ENCODE data around the gene SIPA1. TPM values are rescaled to one million over a fixed set of nuclear protein-coding genes. Genes with fewer than 3 reads are reported as not detected.

SIPA1 gene
- total and polyA plus RNA-seq, 9 of the 15 experiments (the other 6 are each of a cell fraction or from before 2014, with no cell fraction given) = 0.25 to 85.8 (median 16.8) TPM

DNA sequence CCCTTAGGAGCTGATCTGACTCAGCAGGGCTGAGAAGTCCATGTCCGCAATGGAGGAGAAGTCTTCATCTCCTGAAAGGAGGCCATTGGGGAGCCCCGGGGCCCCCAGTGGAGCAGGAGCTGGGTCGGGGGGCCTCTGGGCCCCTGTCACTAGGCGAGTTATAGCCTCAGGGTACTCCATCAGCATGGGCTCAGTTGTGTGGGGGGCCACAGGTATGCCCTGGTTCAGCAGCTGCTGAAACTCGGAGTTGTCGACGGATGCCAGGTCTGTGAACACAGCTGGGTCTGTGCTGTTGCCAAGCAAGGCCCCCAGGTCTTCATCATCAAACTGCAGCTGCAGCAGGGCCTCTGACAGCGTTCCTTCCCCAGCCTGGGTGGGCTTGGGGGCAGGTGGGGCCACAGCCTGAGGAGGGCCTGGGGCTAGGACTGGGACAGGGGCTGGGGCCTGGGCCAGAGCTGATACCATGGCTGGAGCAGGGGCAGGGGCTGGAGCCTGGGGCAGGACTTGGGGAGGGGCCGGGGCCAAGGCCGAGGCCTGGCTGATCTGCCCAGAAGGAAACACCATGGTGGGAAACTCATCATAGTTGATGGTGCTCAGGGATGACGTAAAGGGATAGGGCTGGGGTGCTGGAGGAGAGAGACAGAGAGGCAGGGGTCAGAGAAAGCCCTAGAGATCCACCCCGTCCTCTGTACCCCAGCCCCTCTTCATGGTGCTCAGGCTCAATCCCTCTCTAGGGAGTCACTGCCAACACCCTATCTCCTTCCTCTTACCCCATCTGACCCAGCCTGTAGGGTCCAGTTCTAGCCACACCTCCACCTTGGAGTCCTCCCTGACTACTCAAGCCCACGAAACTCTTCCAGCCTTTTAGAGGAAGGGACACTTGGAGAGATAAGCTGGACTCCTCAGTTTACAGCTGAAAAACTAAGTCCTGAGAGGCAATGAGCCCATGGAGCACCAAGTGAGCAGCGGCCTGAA lies 16.8 kb downstream of the SIPA1 start (continued):
- peak; percentile 75 for TF ChIP-seq POLR2G (IDR thresholded peaks at IDR 0.05; ENCODE audit: low read depth, low read length)

GRCh38 chr11:65655570-65656332 lies 17.9 kb downstream of the SIPA1 start:
- no peak for ATAC-seq
- DNase-seq (ENCODE audit: extremely low read depth in 1 of 4, low spot score in 3 of 4) = no peak
- Histone ChIP-seq H3K9me3 (replicated peaks; ENCODE audit: control insufficient read depth, insufficient read depth, low read depth, low read length) (no peaks in the 10 kb centered on the region), H3K9ac (ENCODE audit: insufficient read depth in 1 of 2, low read depth in 2 of 2, low read length in 2 of 2) (peak overlapping the region in 1 of 2 experiments; percentile 16; a peak in 1 of 4 replicates), H3K4me2 (ENCODE audit: insufficient read depth, low read length) (no peak overlapping the region), H3K9me1 (ENCODE audit: control insufficient read depth, insufficient read depth, low read length) (no peaks in the 10 kb centered on the region), H3K4me1 (replicated peaks in 1 of 2; ENCODE audit: control insufficient read depth in 2 of 2, insufficient read depth in 2 of 2, low read length in 2 of 2) (peaks cover 27 to 37% of the 10 kb centered on the region in 2 experiments), H3K36me3 (ENCODE audit: control insufficient read depth, insufficient read depth, low read length) (peaks cover 82% of the 10 kb centered on the region), H3K4me3 (no peak overlapping the region), H2AFZ (ENCODE audit: low read depth, low read length) (no peak overlapping the region), H4K20me1 (replicated peaks; ENCODE audit: control insufficient read depth, insufficient read depth, low read length) (0 out of 2 replicates have a peak, but pooled peaks cover 12% of the 10 kb centered on the region), H3K27me3 (ENCODE audit: control insufficient read depth in 2 of 2, insufficient read depth in 2 of 2, low read length in 2 of 2) (no peaks in the 10 kb centered on the region), H3K79me2 (ENCODE audit: control insufficient read depth, insufficient read depth, low read length) (0 out of 3 replicates have a peak, but pooled peaks cover 6% of the 10 kb centered on the region), H3K27ac (ENCODE audit: extremely low read depth, low read depth, low read length) (no peak overlapping the region)
- in situ Hi-C loops (cut with MboI) (no loop called here), intact Hi-C loops (cut with micrococcal nuclease) (no loop called here)
- ChIA-PET POLR2A (interaction anchor here (0.6 to 4.8 kb wide), 7 partner anchors 7 to 196 kb away, joined by 3 to 32 read pairs (median 4); partner anchors contain the start of gene RELA), CTCF (ENCODE audit: low intra/inter-chr PET ratio) (no interaction called here)
- TF ChIP-seq RBFOX2 (IDR thresholded peaks at IDR 0.05; ENCODE audit: low read depth, low read length) (peak; percentile 43; the same call in 1 of the 2 replicates), POLR2G (IDR thresholded peaks at IDR 0.05; ENCODE audit: low read depth, low read length) (0 out of 2 replicates have a peak, but pooled peaks have one; percentile 25), MYBL2 (IDR thresholded peaks at IDR 0.05; ENCODE audit: low read depth) (no peak), MYBL2 (CRISPR knock-in tag; IDR thresholded peaks at IDR 0.05; ENCODE audit: borderline replicate concordance) (no peak), POLR2AphosphoS5 (IDR thresholded peaks at IDR 0.05; ENCODE audit: control insufficient read depth, insufficient read depth, low read depth, low read length) (peak; percentile 15; the same call in 1 of the 2 replicates)
- 86% methylated on average over 11 of the region's 16 CpGs for WGBS (ENCODE audit: insufficient coverage, low coverage, missing lambda C conversion rate)
- no peak for FAIRE-seq
- BruUV-seq (replicated peaks) = no TSS peak
